SU-DHL-6 (cell line): Measurements from ENCODE around the gene TAOK1.
A peak's percentile ranks its signal among the peaks of the same experiment; 100 is the strongest.

ENCODE experiments used
- H2AFZ ChIP-seq: fragments of 200-600 bp; sonication (generic); 2 replicates; pipeline ENCODE4 v1.6.1; 2014; ENCODE audit warnings: low read depth, mild to moderate bottlenecking, moderate library complexity, mixed read lengths, antibody characterized with exemption, low read length; ENCODE audit not compliant: severe bottlenecking
- H3F3A ChIP-seq: fragments of 200-600 bp; shearing (Covaris generic); 2 replicates; pipeline ENCODE4 v1.6.0; 2016; ENCODE audit warnings: antibody characterized with exemption, mild to moderate bottlenecking; ENCODE audit not compliant: insufficient read depth
- H3K27ac ChIP-seq: fragments of 200-600 bp; sonication (generic); 2 replicates; pipeline ENCODE4 v1.5.1; 2016; ENCODE audit warnings: low read depth, mild to moderate bottlenecking, low read length, moderate library complexity, mixed read lengths
- H3K27me3 ChIP-seq: fragments of 200-600 bp; sonication (generic), shearing (Covaris generic); 2 replicates; pipeline ENCODE4 v1.6.0; 2014; ENCODE audit warnings: mild to moderate bottlenecking, low read length
- H3K36me3 ChIP-seq: fragments of 200-600 bp; sonication (generic); 2 replicates; pipeline ENCODE4 v1.6.1; 2014; ENCODE audit warnings: mild to moderate bottlenecking, low read length, mixed read lengths
- H3K4me2 ChIP-seq: fragments of 300-600, 200-600 bp; shearing (Covaris generic), sonication (generic); 2 replicates; pipeline ENCODE4 v1.6.0; 2014; ENCODE audit warnings: low read length, low read depth, mild to moderate bottlenecking; ENCODE audit not compliant: poor library complexity, severe bottlenecking
- H3K4me3 ChIP-seq: fragments of 200-600 bp; sonication (generic); 2 replicates; pipeline ENCODE4 v1.5.1; 2014; ENCODE audit warnings: antibody characterized with exemption, low read length, mild to moderate bottlenecking, mixed read lengths; ENCODE audit not compliant: insufficient read depth, poor library complexity, severe bottlenecking
- H3K79me2 ChIP-seq: fragments of 200-600 bp; sonication (generic); 2 replicates; pipeline ENCODE4 v1.6.1; 2014; ENCODE audit warnings: mild to moderate bottlenecking, low read length, moderate library complexity; ENCODE audit not compliant: insufficient read depth
- H3K9ac ChIP-seq: fragments of 200-600 bp; sonication (generic); 2 replicates; pipeline ENCODE4 v1.7.0; 2014; ENCODE audit warnings: mild to moderate bottlenecking, low read length
- H3K9me2 ChIP-seq: fragments of 200-600 bp; sonication (generic); replicated peaks from 2 replicates; pipeline ENCODE4 v1.6.1; 2014; ENCODE audit warnings: low read length; ENCODE audit not compliant: insufficient read depth
- H3K9me3 ChIP-seq: fragments of 200-600 bp; sonication (generic); 2 replicates; pipeline ENCODE4 v1.6.1; 2014; ENCODE audit warnings: low read length, mixed read lengths; ENCODE audit not compliant: insufficient read depth
- H4K20me1 ChIP-seq: fragments of 200-600 bp; sonication (generic); 2 replicates; pipeline ENCODE4 v1.6.1; 2014; ENCODE audit warnings: low read depth, mild to moderate bottlenecking, antibody characterized with exemption, low read length, moderate library complexity, mixed read lengths
- CTCF ChIP-seq: fragments of 200-600 bp; sonication (generic); IDR thresholded peaks from one replicate; pipeline ENCODE4 v1.5.1; 2017; ENCODE audit warnings: antibody characterized with exemption, mild to moderate bottlenecking, low read length, moderate library complexity; ENCODE audit not compliant: insufficient read depth, poor library complexity, severe bottlenecking
- EZH2phosphoT487 ChIP-seq: fragments of 200-600 bp; sonication (generic), shearing (Covaris generic); conservative IDR thresholded peaks from 2 replicates; pipeline ENCODE4 v1.6.1; 2018; ENCODE audit warnings: mild to moderate bottlenecking, antibody characterized with exemption, low read length, moderate library complexity, mixed read lengths

The TAOK1 gene

GRCh38 chr17:29572691-29573557 is 182.8 kb downstream of the TAOK1 start:
- no peaks in the 10 kb centered on the region for H3F3A ChIP-seq
- H4K20me1 ChIP-seq, result no peaks in the 10 kb centered on the region
- no peaks in the 10 kb centered on the region for H3K9me3 ChIP-seq
- H3K27me3 ChIP-seq, result no peaks in the 10 kb centered on the region
- peak overlapping the region; percentile 29; the same call in 1 of the 2 replicates for H3K9ac ChIP-seq
- no peak overlapping the region for H2AFZ ChIP-seq
- H3K4me3 ChIP-seq, result no peak overlapping the region
- H3K79me2 ChIP-seq, result no peaks in the 10 kb centered on the region
- no peaks in the 10 kb centered on the region for H3K9me2 ChIP-seq
- peak overlapping the region; percentile 45 for H3K4me2 ChIP-seq
- no peak overlapping the region for H3K27ac ChIP-seq
- TF ChIP-seq EZH2phosphoT487, result no peak
- TF ChIP-seq CTCF, result peak; percentile 63
- H3K36me3 ChIP-seq, result no peaks in the 10 kb centered on the region

- no peaks in the 10 kb centered on the region for H3K79me2 ChIP-seq
- H3K9me3 ChIP-seq, result no peaks in the 10 kb centered on the region
- TF ChIP-seq EZH2phosphoT487 (no peak), CTCF (no peak)
- no peak overlapping the region for H3K27ac ChIP-seq
- no peak overlapping the region for H3K4me3 ChIP-seq
- H3K36me3 ChIP-seq, result no peaks in the 10 kb centered on the region
- H3K9ac ChIP-seq, result no peak overlapping the region
- H3K27me3 ChIP-seq, result no peaks in the 10 kb centered on the region
- H2AFZ ChIP-seq, result no peak overlapping the region
- no peak overlapping the region for H3K4me2 ChIP-seq
- H3K9me2 ChIP-seq, result no peaks in the 10 kb centered on the region
- no peaks in the 10 kb centered on the region for H3F3A ChIP-seq
- H4K20me1 ChIP-seq, result no peaks in the 10 kb centered on the region
Measured at GRCh38 chr17:29573558-29573869, 183.4 kb downstream of the TAOK1 start.

- Histone ChIP-seq H3K9ac (no peak overlapping the region), H3K4me3 (no peak overlapping the region), H3K9me3 (no peaks in the 10 kb centered on the region), H3K79me2 (no peaks in the 10 kb centered on the region), H2AFZ (no peak overlapping the region), H3F3A (no peaks in the 10 kb centered on the region), H3K27me3 (no peaks in the 10 kb centered on the region), H3K4me2 (no peak overlapping the region), H3K9me2 (no peaks in the 10 kb centered on the region), H4K20me1 (no peaks in the 10 kb centered on the region), H3K27ac (no peak overlapping the region), H3K36me3 (no peaks in the 10 kb centered on the region)
- no peak for TF ChIP-seq EZH2phosphoT487
- TF ChIP-seq CTCF, result no peak
Measured at GRCh38 chr17:29573871-29574731, 183.9 kb downstream of the TAOK1 start.
